Hindlimb muscle (tissue), 1 donor: Measurements from ENCODE around the gene GJC3. TPM values are rescaled to one million over a fixed set of nuclear protein-coding genes. Genes with fewer than 3 reads are reported as not detected.
"Not testable (repeated sequence)": the region's sequence is repeated elsewhere in the genome, so short reads cannot be mapped to it uniquely, and the experiment has no call there.

Experiments
- DNase-seq: peaks from one replicate; pipeline ENCODE4 v3.0.0-alpha.2; 2013
- polyA plus RNA-seq: library from polyadenylated mRNA; unstranded; fragments of 120-200 nt; gene quantifications from one replicate; pipeline ENCODE4 v1.2.1, GENCODE V29; 2013; ENCODE audit not compliant: insufficient read length

GJC3 gene
- 0.70 TPM for polyA plus RNA-seq

- peak; percentile 11 for DNase-seq
These were observed at the start of gene GJC3 for GRCh38 chr7:99928994-99929729. TSS of gene GJC3 (minus strand) at chr7:99929620. CDS start at chr7:99929620, 0 bp downstream.

GRCh38 chr7:99976626-99977025 is 47.2 kb upstream of the GJC3 start:
- DNase-seq: no peak

GRCh38 chr7:99975782-99976521 is 46.5 kb upstream of the GJC3 start, which contains the start of gene AZGP1:
TSS of gene AZGP1 (minus strand) at chr7:99976031. CDS start at chr7:99976020, 11 bp downstream.
- DNase-seq: no peak

- DNase-seq: no peak
These were observed 45.3 kb upstream of the GJC3 start for GRCh38 chr7:99974681-99975080.

- DNase-seq: not testable (repeated sequence)
These were observed 44.4 kb upstream of the GJC3 start for GRCh38 chr7:99973817-99974216.

GRCh38 chr7:99971242-99971641 is 41.8 kb upstream of the GJC3 start:
- no peak for DNase-seq

GRCh38 chr7:99969813-99970212 is 40.4 kb upstream of the GJC3 start:
- not testable (repeated sequence) for DNase-seq

GRCh38 chr7:99969298-99969697 is 39.9 kb upstream of the GJC3 start:
- DNase-seq: no peak

- DNase-seq: no peak
These were observed 29.3 kb upstream of the GJC3 start for GRCh38 chr7:99958564-99959227.

- DNase-seq: no peak
These were observed 25.8 kb upstream of the GJC3 start for GRCh38 chr7:99955247-99955646.

- DNase-seq: not testable (repeated sequence)
These were observed 25.2 kb upstream of the GJC3 start for GRCh38 chr7:99954643-99955042.

GRCh38 chr7:99953649-99954048 is 24.2 kb upstream of the GJC3 start:
- no peak for DNase-seq

GRCh38 chr7:99952649-99953048 is 23.2 kb upstream of the GJC3 start:
- not testable (repeated sequence) for DNase-seq

GRCh38 chr7:99950819-99951218 is 21.4 kb upstream of the GJC3 start:
- not testable (repeated sequence) for DNase-seq

- no peak for DNase-seq
These were observed 20.3 kb upstream of the GJC3 start for GRCh38 chr7:99949645-99950228.

GRCh38 chr7:99947608-99948007 is 18.2 kb upstream of the GJC3 start:
- no peak for DNase-seq

GRCh38 chr7:99944497-99945070 is 15.2 kb upstream of the GJC3 start:
- DNase-seq: no peak

GRCh38 chr7:99943641-99944496 is 14.4 kb upstream of the GJC3 start:
- DNase-seq: no peak

- DNase-seq: no peak
These were observed 8.9 kb upstream of the GJC3 start for GRCh38 chr7:99938296-99938695.

- DNase-seq: not testable (repeated sequence)
These were observed 5.6 kb upstream of the GJC3 start for GRCh38 chr7:99935009-99935408.

GRCh38 chr7:99930376-99930775 is 956 bp upstream of the GJC3 start:
- DNase-seq: no peak

- DNase-seq: no peak
These were observed 272 bp upstream of the GJC3 start for GRCh38 chr7:99929730-99930053.
